T-helper 22 cell (primary cell): Measurements from ENCODE around the gene CEP170.
A peak's percentile ranks its signal among the peaks of the same experiment; 100 is the strongest.

Experiments used
- DNase-seq: peaks from one replicate; pipeline ENCODE4 v3.0.0-alpha.2; 2020; ENCODE audit warnings: low read depth

The CEP170 gene

GRCh38 chr1:243267914-243268653 lies 13.0 kb upstream of the CEP170 start:
- DNase-seq, result no peak

- no peak for DNase-seq
These were observed 12.4 kb upstream of the CEP170 start for GRCh38 chr1:243267471-243267880.

GRCh38 chr1:243266231-243266630 lies 11.2 kb upstream of the CEP170 start:
- no peak for DNase-seq

GRCh38 chr1:243264717-243265116 lies 9.6 kb upstream of the CEP170 start:
- DNase-seq, result no peak

- DNase-seq, result no peak
These were observed 6.3 kb upstream of the CEP170 start for GRCh38 chr1:243261390-243261789.

- DNase-seq, result no peak
These were observed 5.3 kb upstream of the CEP170 start for GRCh38 chr1:243260221-243260880.

- no peak for DNase-seq
These were observed 3.6 kb upstream of the CEP170 start for GRCh38 chr1:243258731-243259130.

GRCh38 chr1:243257189-243257588 lies 2.1 kb upstream of the CEP170 start:
- DNase-seq, result no peak

GRCh38 chr1:243256590-243256989 lies 1.5 kb upstream of the CEP170 start:
- no peak for DNase-seq

- DNase-seq, result peak; percentile 92
These were observed 871 bp upstream of the CEP170 start, which contains the start of gene SDCCAG8 for GRCh38 chr1:243255791-243256512. TSS of gene SDCCAG8 (plus strand) at chr1:243256041. CDS start at chr1:243256174, 133 bp downstream.

- DNase-seq, result peak; percentile 54
These were observed 701 bp downstream of the CEP170 start for GRCh38 chr1:243254233-243254926.

GRCh38 chr1:243253926-243254232 lies 1.2 kb downstream of the CEP170 start:
- no peak for DNase-seq

- DNase-seq, result no peak
These were observed 1.7 kb downstream of the CEP170 start for GRCh38 chr1:243253211-243253925.

- no peak for DNase-seq
These were observed 3.5 kb downstream of the CEP170 start for GRCh38 chr1:243251539-243251938.

GRCh38 chr1:243250102-243250501 lies 5.0 kb downstream of the CEP170 start:
- no peak for DNase-seq

GRCh38 chr1:243249214-243249613 lies 5.9 kb downstream of the CEP170 start:
- DNase-seq, result no peak

- DNase-seq, result no peak
These were observed 7.2 kb downstream of the CEP170 start for GRCh38 chr1:243247901-243248300.

- no peak for DNase-seq
These were observed 8.2 kb downstream of the CEP170 start for GRCh38 chr1:243246916-243247315.

GRCh38 chr1:243244432-243244841 lies 10.6 kb downstream of the CEP170 start:
- DNase-seq, result no peak

- no peak for DNase-seq
These were observed 18.4 kb downstream of the CEP170 start for GRCh38 chr1:243236604-243237252.

- no peak for DNase-seq
These were observed 20.0 kb downstream of the CEP170 start for GRCh38 chr1:243234978-243235647.
